Measurements from ENCODE around the gene LILRA2. TPM values are rescaled to one million over a fixed set of nuclear protein-coding genes. Genes with fewer than 3 reads are reported as not detected.

The LILRA2 gene
- not detected in 2 replicates for total RNA-seq

DNA sequence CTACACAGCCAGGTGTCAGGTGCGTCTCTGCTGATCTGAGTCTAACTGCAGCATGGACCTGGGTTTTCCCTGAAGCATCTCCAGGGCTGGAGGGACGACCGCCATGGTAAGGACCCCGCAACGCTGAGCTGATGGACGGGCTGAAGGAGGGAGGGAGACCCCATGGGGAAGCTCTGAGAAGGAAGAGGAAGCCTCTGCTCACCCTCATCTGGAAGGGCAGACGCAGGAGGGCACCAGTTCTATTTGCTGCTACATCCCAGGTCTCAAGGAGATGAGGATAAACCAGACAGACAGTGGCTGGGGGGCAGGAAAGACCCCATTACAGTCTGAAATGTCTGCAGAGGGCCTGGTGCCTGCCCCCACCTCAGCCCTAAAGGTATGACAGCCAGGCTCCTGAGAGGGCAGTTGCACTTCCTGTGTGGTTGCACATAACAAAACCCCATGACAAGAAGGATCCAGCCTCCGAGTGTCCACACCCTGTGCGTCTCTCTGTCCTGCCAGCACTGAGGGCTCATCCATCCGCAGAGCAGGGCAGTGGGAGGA is at the start of gene LILRA2:
Gene LILRA2, plus strand, starts transcription at position 461 of the 543 bp plus-strand sequence. CDS start 89 bp downstream, outside the sequence.

DNA sequence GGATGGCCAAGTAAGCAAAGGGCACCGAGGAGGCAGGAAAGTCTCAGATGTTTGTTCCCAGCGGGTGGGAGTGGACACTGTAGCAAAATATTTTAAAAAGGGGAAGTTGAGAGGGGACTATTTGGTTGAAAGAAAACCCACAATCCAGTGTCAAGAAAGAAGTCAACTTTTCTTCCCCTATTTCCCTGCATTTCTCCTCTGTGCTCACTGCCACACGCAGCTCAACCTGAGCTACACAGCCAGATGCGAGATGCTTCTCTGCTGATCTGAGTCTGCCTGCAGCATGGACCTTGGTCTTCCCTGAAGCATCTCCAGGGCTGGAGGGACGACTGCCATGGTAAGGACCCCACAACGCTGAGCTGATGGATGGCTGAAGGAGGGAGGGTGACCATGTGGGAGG is 19.9 kb downstream of the LILRA2 start, which contains the start of gene LILRA1:
Gene LILRA1, plus strand, starts transcription at position 188 of the 400 bp plus-strand sequence. CDS start 613 bp downstream, outside the sequence.

DNA sequence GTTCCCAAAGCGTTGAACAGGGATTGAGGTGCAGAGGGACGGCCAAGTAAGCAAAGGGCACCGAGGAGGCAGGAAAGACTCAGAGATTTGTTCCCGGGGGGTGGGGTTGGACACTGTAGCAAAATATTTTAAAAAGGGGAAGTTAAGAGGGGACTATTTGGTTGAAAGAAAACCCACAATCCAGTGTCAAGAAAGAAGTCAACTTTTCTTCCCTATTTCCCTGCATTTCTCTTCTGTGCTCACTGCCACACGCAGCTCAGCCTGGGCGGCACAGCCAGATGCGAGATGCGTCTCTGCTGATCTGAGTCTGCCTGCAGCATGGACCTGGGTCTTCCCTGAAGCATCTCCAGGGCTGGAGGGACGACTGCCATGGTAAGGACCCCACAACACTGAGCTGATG is 56.7 kb downstream of the LILRA2 start, which contains the start of gene LILRB1:
Gene LILRB1, plus strand, starts transcription at position 223 of the 400 bp plus-strand sequence. CDS start 590 bp downstream, outside the sequence.

Other genes with a start within 250 kb of the LILRA2 start
- gene LILRA4, start 234.6 kb upstream of the LILRA2 start, total RNA-seq = not detected in 2 replicates
- not detected in 2 replicates for gene LAIR1, start 208.9 kb upstream of the LILRA2 start, total RNA-seq
- not detected in 2 replicates for gene TTYH1, start 158.3 kb upstream of the LILRA2 start, total RNA-seq
- 30.4 and 42.3 TPM in 2 replicates for gene LENG8, start 124.6 kb upstream of the LILRA2 start, total RNA-seq
- 7.3 and 10.2 TPM in 2 replicates for gene LENG9, start 110.0 kb upstream of the LILRA2 start, total RNA-seq
- gene CDC42EP5, start 100.5 kb upstream of the LILRA2 start, total RNA-seq = 12.4 and 16.1 TPM in 2 replicates
- gene LAIR2, start 71.0 kb upstream of the LILRA2 start, total RNA-seq = not detected in 2 replicates
- gene LILRA1, start 19.8 kb downstream of the LILRA2 start, total RNA-seq = not detected in 2 replicates
- gene LILRB1, start 56.7 kb downstream of the LILRA2 start, total RNA-seq = not detected in 2 replicates
- gene LILRB4, start 89.2 kb downstream of the LILRA2 start, total RNA-seq = not detected in 2 replicates
- gene KIR3DL3, start 150.7 kb downstream of the LILRA2 start, total RNA-seq = not detected in 2 replicates
- not detected in 2 replicates for gene KIR2DL3, start 164.7 kb downstream of the LILRA2 start, total RNA-seq
- gene KIR2DL1, start 196.0 kb downstream of the LILRA2 start, total RNA-seq = not detected in 2 replicates
- gene KIR2DL4, start 229.8 kb downstream of the LILRA2 start, total RNA-seq = not detected in 2 replicates
- not detected in 2 replicates for gene KIR3DL1, start 242.7 kb downstream of the LILRA2 start, total RNA-seq

Data from smooth muscle cell of bladder (primary cell).